ENCODE data around the gene ZNF330.

GRCh38 chr4:141213550-141213991, 7.1 kb upstream of the ZNF330 start:
- TF ChIP-seq CREB1 (CRISPR knock-in tag; IDR thresholded peaks at IDR 0.05; ENCODE audit: low read depth) (no peak), EZH2phosphoT487 (IDR thresholded peaks at IDR 0.05; ENCODE audit: unreplicated experiment) (no peak), POLR2AphosphoS5 (IDR thresholded peaks at IDR 0.05; ENCODE audit: low read depth) (no peak), JUNB (IDR thresholded peaks at IDR 0.05; ENCODE audit: unreplicated experiment) (no peak), REST (IDR thresholded peaks at IDR 0.05; ENCODE audit: unreplicated experiment) (no peak), EZH2 (IDR thresholded peaks at IDR 0.05; ENCODE audit: low read depth, unreplicated experiment) (no peak), STAT1 (IDR thresholded peaks at IDR 0.05; ENCODE audit: unreplicated experiment) (no peak), ZNF331 (CRISPR knock-in tag; IDR thresholded peaks at IDR 0.05; ENCODE audit: low read depth) (no peak)
- TF ChIP-seq, protein P1, sequence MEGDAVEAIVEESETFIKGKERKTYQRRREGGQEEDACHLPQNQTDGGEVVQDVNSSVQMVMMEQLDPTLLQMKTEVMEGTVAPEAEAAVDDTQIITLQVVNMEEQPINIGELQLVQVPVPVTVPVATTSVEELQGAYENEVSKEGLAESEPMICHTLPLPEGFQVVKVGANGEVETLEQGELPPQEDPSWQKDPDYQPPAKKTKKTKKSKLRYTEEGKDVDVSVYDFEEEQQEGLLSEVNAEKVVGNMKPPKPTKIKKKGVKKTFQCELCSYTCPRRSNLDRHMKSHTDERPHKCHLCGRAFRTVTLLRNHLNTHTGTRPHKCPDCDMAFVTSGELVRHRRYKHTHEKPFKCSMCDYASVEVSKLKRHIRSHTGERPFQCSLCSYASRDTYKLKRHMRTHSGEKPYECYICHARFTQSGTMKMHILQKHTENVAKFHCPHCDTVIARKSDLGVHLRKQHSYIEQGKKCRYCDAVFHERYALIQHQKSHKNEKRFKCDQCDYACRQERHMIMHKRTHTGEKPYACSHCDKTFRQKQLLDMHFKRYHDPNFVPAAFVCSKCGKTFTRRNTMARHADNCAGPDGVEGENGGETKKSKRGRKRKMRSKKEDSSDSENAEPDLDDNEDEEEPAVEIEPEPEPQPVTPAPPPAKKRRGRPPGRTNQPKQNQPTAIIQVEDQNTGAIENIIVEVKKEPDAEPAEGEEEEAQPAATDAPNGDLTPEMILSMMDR (conservative IDR thresholded peaks at IDR 0.05; ENCODE audit: low read depth in 2 of 2) = no peak
- TF ChIP-seq, protein P2, sequence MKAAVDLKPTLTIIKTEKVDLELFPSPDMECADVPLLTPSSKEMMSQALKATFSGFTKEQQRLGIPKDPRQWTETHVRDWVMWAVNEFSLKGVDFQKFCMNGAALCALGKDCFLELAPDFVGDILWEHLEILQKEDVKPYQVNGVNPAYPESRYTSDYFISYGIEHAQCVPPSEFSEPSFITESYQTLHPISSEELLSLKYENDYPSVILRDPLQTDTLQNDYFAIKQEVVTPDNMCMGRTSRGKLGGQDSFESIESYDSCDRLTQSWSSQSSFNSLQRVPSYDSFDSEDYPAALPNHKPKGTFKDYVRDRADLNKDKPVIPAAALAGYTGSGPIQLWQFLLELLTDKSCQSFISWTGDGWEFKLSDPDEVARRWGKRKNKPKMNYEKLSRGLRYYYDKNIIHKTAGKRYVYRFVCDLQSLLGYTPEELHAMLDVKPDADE (IDR thresholded peaks at IDR 0.05) = no peak
